ENCODE measurements around the gene OR4D2.

The OR4D2 gene

DNA sequence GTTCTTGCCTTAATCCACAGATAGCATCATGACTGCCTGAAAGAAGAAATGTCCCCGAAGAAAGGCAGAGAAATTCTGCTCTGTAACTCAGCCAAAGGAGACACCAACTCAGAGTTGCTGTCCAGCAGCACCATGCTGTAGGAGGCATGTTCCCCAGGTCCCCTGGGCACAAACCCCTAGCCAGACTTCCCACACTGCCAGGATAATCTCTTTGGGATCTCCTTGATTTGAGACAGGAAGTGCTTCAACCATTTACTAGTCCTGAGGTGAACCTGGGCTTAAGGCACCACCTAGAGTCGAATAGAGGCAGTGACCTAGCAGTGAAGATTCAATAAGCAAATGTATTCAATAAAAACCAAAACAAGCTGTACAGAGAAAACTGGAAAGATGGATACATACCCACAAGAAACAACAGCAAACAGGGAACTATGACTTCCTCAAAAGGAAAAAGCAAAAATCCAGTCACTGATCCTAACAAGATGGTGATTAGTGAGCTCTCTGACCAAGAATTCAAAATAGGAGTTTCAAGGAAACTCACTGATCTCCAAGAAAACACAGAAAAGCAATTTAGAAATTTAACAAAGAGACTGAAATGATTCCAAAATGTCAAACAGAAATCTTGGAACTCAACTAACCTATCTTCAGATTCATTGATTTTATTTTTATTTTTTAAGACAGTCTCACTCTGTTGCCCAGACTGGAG, 5.7 kb downstream of the OR4D2 start:
- DNase-seq (ENCODE audit: low read depth in 2 of 2, low spot score in 1 of 2), result peak in 1 of 2 donors; percentile 9

DNA sequence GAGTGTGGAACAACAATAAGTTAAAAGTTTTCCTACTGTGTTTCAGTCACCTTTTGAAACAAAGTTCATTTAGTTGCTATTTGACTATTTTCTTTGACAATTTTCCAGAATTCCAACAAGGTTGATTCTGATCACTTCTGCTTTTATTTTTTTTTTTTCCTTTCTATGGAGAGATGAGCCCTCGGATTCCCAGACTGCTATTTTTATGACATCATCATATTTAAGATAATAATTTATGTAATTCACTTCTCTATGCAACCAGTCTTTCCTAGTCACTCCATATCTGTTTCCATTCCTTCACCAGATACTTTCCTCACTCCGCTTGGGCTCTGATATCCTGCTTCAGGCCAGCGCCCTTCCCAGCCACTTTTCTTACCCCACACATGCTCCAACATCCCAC, 8.1 kb downstream of the OR4D2 start:
- DNase-seq (ENCODE audit: low read depth in 2 of 2, low spot score in 1 of 2), result no peak

DNA sequence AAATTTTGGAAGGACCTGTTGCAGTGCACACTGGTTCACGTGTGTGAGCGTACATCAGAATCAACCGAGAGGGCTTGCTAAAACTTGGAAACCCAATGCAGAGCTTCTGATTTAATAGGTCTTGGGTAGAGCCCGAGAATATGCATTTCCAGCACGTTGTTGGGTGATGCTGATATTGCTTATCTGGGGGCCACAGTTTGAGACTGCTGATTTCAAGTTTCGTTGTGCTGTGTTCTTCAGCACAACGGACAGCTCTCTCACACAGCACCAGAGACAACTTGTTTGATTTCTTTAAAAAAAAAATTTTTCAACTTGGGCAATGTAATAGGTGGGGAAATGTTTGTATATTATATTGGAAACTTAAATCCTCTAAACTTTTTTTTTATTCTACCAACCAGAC, 9.4 kb downstream of the OR4D2 start:
- DNase-seq (ENCODE audit: low read depth in 2 of 2, low spot score in 1 of 2), result no peak

DNA sequence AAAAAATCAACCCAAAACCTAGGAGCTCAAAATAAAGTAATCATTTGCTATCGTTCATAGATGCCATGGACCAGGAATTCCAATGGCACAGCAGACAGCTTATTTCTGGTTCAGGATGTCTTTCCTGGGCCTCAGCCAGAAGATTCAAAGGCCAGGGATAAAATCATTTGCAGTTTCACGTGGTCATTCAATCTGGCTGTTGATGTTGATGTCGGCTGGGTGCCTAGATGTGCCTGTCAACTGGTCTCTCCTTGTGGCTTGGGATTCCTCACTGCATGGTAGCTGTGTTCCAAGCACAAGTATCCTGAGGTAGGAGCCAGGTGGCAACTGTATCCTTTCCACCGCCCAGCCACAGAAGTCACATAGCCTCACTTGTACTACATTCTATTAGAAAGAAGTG, 15.0 kb downstream of the OR4D2 start:
- no peak for DNase-seq (ENCODE audit: low read depth in 2 of 2, low spot score in 1 of 2)

DNA sequence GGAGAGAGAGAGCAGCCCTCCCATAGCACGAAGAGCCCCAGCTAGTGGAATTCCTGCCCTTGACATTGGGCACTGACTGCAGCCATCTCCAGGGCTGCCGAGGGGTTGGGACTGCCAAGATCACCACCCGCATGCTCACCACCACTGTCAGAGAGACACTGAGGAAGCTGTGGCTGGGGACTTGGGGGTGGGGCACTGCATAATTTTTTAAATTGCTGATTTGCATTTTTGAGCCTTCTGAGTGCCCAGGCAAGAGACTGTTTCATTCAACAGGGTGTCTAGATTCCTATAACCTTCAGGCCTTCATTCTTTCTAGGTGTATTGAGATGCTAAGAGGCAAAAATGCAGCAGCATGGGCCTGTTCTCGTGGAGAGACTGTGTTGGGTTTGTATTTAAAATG, 16.7 kb downstream of the OR4D2 start:
- no peak for DNase-seq (ENCODE audit: low read depth in 2 of 2, low spot score in 1 of 2)

DNA sequence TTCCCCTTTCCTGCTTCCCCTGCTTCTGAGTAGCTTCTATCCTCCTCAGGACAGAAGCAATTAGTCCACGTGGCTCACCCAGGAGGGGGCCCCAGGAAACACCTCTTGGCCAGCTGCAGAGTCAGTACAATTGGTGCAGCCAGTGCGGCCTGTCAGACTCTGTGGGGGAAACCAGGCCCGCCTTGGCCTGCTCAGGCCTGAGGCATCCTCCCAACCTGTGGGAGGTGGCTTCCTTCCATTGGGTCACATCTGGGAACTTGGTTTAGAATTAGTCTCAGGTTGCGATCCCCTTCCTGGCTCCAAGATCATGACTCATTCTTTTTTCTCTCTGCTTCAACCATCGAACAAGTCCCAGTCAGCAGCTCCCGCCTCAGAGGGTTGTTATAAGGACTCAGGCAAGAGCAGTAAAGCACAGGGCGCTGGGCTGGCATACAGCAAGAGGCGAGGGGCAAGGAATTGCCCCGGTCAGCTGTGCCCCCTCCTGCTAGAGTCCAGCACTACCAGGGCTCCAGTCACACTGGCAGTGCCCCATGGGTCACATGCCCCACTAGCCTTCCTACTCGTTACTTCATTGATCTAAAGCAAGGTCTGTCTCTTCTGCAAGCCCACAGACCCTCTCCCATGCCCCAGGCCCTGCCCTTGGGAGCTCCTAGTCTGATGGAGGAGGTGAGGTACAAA, 17.7 kb downstream of the OR4D2 start:
- DNase-seq (ENCODE audit: low read depth in 2 of 2, low spot score in 1 of 2), result no peak

DNA sequence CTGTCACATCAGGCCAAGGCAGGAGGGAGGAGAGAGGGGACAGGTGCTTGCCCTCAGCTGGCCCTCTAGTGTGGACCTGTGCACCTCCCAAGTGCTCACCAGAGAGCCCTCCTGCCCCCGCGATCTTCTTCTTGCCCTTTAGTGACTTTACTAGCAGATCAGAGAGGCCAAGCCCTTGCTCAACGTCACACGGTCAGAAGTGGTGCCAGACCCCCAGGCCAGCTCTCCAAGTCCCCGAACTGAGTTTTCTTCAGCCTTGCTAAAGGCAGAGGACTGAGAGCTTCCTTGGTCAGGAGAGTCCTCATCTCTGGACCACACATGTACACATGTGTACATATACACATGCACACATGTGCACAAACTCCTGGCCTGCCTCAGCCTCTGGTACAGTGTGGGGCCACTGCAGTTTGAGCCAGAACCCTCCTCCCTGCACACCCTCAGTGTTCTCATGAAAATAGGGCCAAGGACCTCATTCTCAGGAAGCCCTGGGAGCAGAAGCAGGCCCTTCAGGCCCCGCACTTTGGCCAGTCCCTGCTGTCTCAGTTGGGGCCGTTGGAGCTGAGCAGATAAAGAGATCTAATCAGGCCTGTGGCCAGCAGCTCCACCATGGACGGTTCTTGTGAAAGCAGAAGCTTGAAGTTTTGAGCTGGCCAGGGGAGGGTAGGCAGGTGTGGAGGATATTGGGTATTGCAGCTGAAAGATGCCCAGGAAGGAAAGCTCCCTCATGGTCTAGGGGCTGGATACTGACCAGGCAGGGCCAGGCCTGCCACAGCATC, 18.4 kb downstream of the OR4D2 start:
- DNase-seq (ENCODE audit: low read depth in 2 of 2, low spot score in 1 of 2), result no peak

DNA sequence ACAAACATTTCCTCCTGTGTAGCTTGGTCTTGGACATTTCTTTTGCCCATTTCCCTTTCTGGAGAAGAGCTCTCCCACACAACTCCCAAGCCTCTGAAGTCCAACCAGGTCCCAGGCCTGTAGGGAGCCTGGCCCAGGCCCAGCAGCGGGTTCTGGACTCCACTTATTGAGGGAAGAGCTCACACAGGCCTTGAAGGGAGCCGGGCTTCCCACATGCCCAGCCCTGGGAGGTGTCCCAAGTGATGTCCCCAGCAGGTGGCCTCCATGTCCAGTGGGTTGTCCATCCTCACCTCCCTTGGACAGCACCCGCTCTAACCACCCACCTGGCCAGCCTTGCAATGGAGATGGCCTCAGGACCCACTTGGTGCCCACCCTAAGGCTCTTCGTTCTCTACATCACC, 19.8 kb downstream of the OR4D2 start:
- no peak for DNase-seq (ENCODE audit: low read depth in 2 of 2, low spot score in 1 of 2)

DNA sequence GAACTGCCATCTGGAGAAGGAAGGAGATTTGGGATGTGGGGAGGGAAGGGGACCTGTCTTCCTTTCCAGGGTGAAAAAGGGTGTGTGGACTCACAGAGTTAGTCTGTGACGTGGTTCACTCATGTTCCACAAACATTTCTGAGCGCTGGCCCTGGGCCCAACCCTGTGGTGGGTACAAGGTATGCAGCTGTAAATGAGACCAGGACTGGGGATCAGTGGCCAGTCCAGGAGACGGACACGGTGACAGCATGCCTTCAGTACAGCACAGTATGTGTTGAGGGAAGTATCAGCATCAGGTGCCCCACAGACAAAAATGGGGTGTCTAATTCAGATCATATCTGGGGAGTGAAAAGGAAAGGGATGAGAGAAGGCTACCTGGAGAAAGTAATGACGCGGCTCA, 20.3 kb downstream of the OR4D2 start:
- no peak for DNase-seq (ENCODE audit: low read depth in 2 of 2, low spot score in 1 of 2)

DNA sequence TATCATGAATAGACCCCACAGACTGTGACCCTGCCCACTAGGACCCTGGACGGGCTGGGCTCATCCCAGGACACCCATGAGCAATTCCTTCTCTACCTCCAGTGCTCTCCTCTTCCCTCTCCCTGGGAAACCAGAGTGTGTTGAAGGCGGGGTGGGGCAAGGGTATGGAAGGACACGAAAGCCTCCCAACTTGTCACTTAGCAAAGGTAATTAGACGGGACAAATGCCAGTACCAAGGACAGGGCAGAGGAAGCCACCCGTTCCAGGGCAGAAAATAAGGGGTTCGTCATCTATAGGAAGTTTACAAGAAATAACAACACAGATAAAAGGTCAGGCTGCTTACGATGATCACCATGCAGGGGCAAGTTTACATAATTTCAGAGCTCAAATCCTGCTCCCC, 20.9 kb downstream of the OR4D2 start:
- no peak for DNase-seq (ENCODE audit: low read depth in 2 of 2, low spot score in 1 of 2)

DNA sequence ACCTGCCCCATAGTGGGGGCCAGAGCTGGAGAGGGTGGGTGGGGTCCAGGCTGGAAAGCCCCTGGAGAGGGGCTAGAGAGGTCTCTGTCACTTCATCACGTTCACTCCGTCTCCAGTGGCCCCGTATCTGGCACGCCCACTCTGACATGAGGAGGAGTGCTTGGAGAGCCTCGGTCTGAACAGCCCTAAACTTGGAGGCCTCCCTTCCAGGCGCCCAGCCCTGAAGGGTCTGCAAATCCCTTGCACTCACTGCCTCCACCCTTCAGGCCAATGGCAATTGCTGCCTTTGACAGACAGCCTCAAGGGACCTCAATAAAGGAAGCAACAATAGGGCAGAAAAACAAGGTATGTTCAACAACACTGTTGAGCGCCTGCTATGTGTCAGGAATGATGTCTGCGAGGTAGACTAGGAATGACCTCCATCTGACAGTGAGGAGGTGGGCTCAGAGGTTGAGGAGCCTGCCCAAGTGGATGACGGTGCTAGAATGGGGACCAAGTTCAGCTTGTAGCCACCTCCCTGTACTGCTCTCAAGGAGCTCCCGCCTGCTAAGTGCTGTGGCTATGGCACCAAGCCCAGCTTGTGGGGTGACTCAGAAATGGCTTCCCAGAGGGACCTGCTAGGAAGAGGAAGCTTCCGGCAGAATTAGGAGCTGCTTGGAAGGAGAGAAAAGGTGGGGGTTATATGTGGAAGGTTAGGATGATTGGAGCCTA, 22.8 kb downstream of the OR4D2 start:
- no peak for DNase-seq (ENCODE audit: low read depth in 2 of 2, low spot score in 1 of 2)

DNA sequence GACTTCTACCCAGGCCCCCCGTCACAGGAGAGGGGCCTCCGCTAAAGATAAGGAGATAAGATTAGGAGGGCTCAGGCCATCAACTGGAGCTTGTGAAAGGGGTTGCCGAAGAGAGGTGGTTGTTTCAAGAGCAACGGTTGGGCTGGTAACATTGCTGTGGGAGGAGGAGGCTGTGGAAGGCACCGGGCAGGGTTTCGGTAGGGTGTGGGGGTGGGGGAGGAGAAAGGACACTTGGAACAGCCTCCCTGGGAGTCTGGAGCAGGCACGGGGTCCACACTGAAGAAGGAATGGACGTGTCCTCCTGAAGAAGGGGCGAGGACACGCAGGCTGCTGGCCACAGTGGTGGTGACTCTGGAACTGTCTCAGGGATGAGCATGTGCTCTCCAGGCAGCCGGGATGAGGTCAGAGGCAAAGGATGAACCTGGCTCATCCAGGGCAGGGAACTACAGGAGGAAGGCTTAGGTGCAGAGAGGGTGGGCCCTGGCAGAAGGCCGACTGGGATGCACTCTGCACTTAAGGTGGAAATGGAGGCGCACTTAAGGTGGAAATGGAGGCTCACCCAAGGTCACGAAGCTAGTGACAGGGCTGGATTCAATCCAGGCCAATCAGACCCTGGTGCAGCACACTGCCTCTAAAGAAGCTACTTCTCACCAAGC, 24.6 kb downstream of the OR4D2 start:
- DNase-seq (ENCODE audit: low read depth in 2 of 2, low spot score in 1 of 2), result no peak

DNA sequence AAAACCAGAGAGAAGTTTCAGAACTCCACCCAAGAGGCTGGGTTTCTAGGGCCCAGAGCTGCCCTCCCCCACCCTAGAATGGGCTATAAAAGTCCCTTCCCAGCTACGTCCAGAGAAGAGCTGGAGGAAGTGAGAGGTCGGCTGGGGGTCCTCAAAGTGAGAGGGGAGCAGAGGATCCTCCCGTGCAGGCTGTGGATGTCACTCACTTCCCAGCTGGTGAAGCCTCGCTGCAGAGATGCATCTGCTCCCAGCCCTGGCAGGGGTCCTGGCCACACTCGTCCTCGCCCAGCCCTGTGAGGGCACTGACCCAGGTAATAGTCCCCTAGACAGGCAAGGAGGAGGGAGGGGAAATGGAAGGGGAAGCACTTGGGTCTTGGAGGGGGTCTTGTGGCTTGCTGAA, 25.8 kb downstream of the OR4D2 start, which contains the start of gene EPX:
Gene EPX, plus strand, starts transcription at position 115 of the 400 bp plus-strand sequence. Its CDS starts 121 bp downstream, at position 236.
- DNase-seq (ENCODE audit: low read depth in 2 of 2, low spot score in 1 of 2), result no peak

DNA sequence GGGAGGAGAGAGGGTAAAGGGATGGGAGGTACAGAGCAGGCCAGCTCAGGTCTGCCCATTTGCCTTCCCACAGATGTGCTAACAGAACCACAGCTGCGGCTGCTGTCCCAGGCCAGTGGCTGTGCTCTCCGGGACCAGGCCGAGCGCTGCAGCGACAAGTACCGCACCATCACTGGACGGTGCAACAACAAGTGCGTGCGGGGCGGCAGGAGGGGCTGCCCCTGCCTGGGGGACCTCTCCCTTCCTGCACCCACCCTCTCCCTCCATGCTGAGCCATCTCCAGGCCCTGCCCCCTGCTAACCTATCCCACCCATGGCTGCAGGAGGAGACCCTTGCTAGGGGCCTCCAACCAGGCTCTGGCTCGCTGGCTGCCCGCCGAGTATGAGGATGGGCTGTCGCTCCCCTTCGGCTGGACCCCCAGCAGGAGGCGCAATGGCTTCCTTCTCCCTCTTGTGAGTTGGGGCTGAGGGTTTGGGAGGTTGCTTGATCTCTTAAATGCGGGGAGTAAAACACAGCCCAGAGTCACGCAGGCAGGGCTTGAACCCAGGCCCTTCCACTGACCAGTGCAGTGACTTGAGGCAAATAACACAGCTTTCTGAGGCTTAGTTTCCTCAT, 27.0 kb downstream of the OR4D2 start:
- no peak for DNase-seq (ENCODE audit: low read depth in 2 of 2, low spot score in 1 of 2)

DNA sequence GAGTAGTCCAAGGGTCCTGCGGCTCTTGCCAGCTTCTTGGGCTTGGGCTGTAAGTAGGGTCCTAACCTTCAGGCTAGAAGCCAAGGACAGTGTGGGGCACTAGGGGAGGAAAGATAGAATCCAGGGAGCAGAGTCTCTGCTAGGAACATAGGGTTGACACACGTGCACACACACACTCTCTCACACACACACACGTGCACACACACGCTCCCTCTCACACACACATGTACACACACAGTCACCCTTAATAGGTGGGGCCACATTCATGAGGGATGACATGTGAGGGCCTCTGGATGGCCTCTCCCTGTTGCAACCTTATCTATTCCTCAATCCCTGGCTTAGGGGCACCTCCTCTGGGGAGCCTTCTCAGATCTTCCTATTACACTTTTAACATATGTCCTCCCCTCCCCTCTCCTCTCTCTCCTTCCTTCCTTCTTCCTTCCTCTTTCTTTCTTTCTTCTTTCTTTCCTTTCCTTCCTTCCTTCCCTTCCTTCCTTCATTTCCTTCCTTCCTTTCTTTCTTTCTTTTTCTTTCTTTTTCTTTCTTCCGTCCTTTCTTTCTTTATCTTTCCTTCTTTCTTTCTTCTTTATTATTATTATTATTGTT, 28.8 kb downstream of the OR4D2 start:
- DNase-seq (ENCODE audit: low read depth in 2 of 2, low spot score in 1 of 2), result no peak

DNA sequence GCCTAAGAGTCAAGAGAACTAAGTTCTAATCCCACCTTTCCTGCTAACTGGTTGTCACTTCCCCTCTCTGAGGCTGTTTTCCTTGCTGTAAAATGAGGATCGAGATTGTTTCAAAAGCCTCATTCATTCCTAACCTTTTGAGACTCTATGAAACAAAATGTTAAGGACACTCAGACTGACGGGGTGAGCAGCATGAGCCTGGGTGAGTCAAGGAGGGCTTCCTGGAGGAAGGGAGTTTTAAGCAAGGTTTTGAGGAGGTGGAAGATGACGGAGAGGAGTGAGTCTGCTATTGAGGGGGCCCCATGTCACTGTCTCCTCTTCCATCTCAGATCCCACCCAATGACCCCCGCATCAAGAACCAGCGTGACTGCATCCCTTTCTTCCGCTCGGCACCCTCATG, 29.8 kb downstream of the OR4D2 start:
- DNase-seq (ENCODE audit: low read depth in 2 of 2, low spot score in 1 of 2), result no peak

DNA sequence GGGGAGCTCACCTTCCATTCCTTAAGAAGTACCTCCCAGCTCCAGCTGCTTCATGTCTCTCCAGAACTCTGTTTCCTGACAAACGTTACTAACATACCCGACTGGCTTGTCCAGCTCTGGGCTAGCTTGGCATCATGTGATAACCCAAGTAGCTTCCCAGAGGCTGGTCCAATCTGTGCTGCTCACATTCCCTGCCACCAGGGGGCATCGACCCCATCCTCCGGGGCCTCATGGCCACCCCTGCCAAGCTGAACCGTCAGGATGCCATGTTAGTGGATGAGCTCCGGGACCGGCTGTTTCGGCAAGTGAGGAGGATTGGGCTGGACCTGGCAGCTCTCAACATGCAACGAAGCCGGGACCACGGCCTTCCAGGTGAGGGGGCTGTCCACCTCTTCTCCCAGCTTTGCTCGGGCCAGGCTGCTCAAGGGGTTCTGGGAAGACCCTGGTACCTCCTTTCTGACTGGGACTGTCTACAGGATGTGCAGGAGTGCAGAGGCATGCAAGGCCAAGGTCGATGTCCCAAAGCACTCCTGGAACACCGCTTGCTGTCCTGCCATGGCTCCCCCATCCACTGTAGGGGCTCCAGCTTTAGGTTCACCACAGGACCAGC, 33.3 kb downstream of the OR4D2 start:
- DNase-seq (ENCODE audit: low read depth in 2 of 2, low spot score in 1 of 2), result peak; percentile 14 to 34

DNA sequence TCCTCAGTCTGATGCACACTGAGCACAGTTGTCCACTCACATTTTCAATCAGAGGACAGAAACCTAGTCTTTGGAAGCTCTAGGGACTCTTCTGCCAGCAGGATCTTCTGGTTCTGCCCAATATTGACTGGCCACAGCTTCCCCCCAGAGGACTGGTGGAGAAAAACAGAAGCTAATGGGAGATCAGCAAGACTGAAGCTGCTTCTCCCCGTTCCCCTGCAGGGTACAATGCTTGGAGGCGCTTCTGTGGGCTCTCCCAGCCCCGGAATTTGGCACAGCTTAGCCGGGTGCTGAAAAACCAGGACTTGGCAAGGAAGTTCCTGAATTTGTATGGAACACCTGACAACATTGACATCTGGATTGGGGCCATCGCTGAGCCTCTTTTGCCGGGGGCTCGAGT, 36.1 kb downstream of the OR4D2 start:
- DNase-seq (ENCODE audit: low read depth in 2 of 2, low spot score in 1 of 2), result no peak

DNA sequence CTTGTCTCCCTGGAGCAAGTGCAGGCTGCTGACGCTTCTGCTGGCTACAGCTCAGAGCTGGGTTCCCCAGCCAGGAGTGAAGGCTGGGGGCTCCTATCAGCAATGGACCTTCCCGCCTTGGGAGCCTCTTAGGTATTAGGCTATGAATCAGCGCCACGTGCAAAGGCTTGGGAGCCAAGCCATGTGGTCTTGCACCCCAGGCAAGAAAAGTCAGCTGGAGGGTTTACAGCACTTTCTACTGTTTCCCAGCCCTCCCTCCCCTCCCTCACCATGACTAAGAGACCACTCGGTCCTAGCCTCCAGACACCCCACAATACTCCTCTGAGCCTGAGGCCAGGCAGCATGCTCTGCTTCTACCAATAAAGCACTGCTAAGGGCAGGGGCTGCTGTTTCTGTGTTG, 38.0 kb downstream of the OR4D2 start:
- no peak for DNase-seq (ENCODE audit: low read depth in 2 of 2, low spot score in 1 of 2)

DNA sequence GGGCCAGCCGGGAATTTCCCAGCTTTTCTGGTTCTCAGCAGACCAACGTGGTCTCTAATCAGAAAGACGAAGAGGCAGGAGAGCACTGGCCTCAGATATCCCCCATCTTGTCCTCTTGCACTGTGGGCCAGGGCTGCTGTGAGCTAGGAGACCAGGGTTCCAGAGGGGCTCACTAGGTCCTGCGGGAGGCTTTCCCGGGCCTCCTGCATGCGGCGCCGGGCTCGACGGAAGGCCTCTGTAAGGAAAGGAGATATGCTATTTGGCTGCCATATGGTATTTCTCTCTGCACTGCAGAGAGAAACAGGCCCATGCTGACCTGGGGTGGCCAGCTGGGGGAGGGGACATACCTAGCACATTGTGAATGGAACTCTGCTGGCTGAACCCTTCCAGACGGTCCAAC, 39.2 kb downstream of the OR4D2 start:
- no peak for DNase-seq (ENCODE audit: low read depth in 2 of 2, low spot score in 1 of 2)
